K562 treated with DMSO at 1 percent for 24 hours (cell line): ENCODE data around the gene ARCN1. TPM values are rescaled to one million over a fixed set of nuclear protein-coding genes. Genes with fewer than 3 reads are reported as not detected.

Experiments used
- total RNA-seq: library from RNA; unstranded; fragments of 300-600 nt; gene quantifications from 2 replicates; pipeline ENCODE4 v1.2.3, GENCODE V29; 2022; ENCODE audit warnings: low read depth; ENCODE audit not compliant: insufficient read depth

ARCN1 gene
- total RNA-seq, result 98.4 and 105 TPM in 2 replicates

DNA sequence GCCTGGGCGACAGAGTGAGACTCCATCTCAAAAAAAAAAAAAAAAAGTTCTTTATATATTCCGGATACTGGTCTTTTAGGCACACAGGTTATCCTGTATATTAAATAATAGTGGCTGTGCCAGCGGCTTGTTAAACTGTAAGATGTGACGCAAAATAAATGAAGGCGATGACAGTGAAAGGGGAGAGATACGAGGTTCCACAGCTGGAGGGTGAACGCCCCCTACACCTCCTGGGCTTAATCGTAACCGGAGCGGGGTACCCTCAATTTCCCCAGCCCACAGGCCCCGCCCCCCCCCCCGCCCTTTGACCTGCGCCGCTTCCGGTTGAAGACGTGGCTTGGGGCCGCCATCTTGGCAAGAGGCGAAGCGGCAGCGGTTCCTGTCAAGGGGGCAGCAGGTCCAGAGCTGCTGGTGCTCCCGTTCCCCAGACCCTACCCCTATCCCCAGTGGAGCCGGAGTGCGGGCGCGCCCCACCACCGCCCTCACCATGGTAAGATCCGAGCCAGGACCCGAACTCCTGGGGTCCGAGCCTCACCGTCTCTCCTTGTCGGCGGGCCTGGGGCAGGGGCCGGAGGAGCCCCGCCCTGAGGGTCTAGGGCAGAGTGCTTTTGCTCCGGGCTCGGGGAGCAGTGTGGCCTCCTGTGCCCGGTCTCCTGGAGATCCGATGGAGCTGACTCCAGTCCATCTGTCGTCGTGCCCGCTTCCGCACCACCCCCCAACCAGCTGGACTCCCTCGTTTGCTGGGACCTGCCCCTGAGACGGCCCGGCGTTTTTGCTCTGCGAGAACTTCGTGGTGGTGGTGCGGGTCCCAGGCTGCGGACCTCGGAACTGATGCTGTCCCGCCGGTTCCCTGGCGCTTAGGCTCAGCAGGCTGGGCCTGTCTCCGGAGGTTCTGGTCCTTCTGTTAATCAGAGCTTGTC, at the start of gene ARCN1:
Gene ARCN1, plus strand, starts transcription at position 349 of the 920 bp plus-strand sequence. Its CDS starts 139 bp downstream, at position 488.

DNA sequence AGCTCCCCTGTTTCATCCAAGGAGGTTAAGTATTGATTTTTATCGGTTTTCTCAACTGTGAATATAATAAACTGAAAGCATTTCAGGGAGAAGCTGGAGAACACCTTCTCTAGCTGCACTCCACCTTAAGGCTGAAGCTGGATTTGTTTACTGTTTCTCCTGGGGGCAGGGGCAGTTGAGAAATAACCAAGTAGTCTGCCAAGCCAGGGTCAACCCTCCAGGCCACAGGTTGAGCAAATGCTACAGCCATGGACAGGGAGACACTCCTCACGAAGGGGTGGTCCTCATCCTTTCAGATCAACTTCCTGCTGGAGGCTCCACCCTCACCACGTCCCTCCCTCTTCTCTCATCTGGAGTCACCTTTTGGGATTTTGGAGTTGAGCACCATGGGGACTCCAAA, 45.1 kb upstream of the ARCN1 start, which contains the start of gene TTC36:
Gene TTC36, plus strand, starts transcription at position 366 of the 400 bp plus-strand sequence. Its CDS starts 21 bp downstream, at position 387.

DNA sequence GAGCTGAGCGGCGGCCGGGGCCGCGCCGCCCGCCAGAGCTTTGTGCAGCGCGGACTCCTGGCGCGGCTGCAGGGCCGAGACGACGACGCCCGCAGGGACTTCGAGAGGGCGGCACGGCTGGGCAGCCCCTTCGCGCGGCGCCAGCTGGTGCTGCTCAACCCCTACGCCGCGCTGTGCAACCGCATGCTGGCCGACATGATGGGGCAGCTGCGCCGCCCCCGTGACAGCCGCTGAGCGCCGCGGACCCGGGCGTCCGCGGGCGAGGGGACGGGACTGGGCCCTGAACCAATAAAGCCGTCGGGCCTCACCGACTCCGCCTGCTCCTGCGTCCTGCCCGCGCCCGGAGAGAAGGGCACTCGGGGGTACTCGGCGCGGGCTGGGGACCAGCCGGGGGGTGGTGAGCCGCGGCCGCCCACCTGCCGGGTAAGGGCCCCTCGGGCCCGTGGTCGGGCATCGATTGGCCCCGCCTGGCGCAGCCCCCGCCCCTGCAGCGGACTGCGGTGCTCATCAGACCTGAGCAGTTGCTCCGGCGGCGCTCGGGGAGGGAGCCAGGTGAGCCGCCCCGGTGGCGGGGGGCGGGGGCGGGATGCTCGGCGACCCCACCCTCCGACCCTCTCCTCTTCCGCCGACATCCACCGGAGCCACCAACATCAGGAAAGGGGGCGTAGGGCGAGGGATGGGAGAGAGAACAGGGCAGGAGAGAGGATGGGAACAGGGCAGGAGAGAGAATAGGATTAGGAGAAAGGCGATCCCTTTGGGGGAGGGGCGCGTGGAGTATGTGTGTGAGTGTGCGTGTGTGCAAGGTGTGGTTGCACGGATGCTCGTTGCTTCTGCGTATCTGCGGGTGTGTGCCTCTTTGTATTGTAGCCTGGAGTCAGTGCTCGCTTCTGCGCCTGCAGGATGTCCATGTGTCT, 41.3 kb upstream of the ARCN1 start, which contains the start of gene TMEM25:
Gene TMEM25, plus strand, starts transcription at position 510 of the 914 bp plus-strand sequence. CDS start 610 bp downstream, outside the sequence.

DNA sequence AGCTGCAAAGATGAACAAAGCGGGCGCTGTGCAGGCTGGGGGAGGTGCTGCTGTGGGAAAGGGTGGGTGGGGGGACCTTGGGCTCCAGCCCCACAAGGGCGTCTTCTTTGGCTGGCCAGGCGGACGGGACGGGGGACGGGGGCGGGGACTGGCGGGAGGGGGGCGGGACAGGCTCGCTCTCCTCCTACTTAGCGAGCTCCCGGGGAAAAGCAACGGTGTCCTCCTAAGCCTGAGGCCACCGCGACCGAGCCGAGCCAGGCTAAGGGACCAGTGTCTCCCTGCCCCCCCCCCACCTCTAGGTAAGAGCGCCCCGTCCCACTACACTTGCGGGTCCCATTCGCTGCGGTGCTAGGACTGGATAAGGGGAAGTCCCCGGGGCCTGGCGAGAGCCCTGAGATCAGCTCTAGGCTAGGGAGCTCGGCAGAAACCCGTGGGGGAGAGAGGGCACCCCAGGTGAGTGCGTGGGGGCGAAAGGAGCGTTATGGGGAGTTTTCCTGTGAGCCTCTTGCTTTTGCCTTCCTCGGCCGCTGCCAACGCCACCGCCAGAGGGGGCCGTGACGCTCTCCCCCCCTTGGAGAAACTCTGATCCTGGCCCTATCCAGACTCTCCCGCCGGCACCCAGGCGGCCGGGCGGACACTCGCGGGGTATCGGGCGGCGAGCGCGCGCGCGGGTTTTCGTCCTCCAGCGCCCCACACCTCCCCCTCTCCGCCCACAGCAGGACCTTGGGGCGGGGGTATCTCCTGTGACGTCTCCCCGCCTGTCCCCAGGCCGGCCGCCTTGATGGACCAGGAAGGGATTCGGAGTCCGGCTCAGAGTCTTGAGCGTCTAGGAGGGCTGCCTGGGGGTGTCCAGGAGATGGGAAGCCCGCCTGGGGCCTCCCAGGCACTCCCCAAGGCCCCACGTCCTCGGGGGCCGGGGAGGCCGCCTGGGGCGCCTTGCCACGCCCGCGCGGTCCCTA, 35.5 kb downstream of the ARCN1 start, which contains the start of gene PHLDB1:
Gene PHLDB1, plus strand, starts transcription at position 215 of the 959 bp plus-strand sequence. CDS start 6,222 bp downstream, outside the sequence.

Other genes with a start within 250 kb of the ARCN1 start
- gene CD3D, start 229.7 kb upstream of the ARCN1 start, total RNA-seq, result 14.2 and 19.0 TPM in 2 replicates
- gene CD3G, start 228.1 kb upstream of the ARCN1 start, total RNA-seq, result 0.19 and 0.28 TPM in 2 replicates
- gene UBE4A, start 212.8 kb upstream of the ARCN1 start, total RNA-seq, result 16.9 and 18.6 TPM in 2 replicates
- 149 and 155 TPM in 2 replicates for gene ATP5MG, start 170.8 kb upstream of the ARCN1 start, total RNA-seq
- gene KMT2A, start 135.9 kb upstream of the ARCN1 start, total RNA-seq, result 17.9 and 18.5 TPM in 2 replicates
- gene TTC36, start 44.9 kb upstream of the ARCN1 start, total RNA-seq, result 3.9 and 5.3 TPM in 2 replicates
- gene TMEM25, start 41.2 kb upstream of the ARCN1 start, total RNA-seq, result 11.7 and 17.1 TPM in 2 replicates
- gene IFT46, start 6.5 kb upstream of the ARCN1 start, total RNA-seq, result 20.9 and 21.6 TPM in 2 replicates
- gene PHLDB1, start 35.2 kb downstream of the ARCN1 start, total RNA-seq, result 34.6 and 35.9 TPM in 2 replicates
- not detected in 2 replicates for gene TREH, start 107.2 kb downstream of the ARCN1 start, total RNA-seq
- 20.9 and 21.9 TPM in 2 replicates for gene DDX6, start 218.8 kb downstream of the ARCN1 start, total RNA-seq